ENCODE measurements around the gene BAZ1B. TPM values are rescaled to one million over a fixed set of nuclear protein-coding genes. Genes with fewer than 3 reads are reported as not detected.
"Not testable (repeated sequence)": the region's sequence is repeated elsewhere in the genome, so short reads cannot be mapped to it uniquely, and the experiment has no call there.

The BAZ1B gene
- total RNA-seq, 1 donor from 2014 or later: 21.5 TPM

DNA sequence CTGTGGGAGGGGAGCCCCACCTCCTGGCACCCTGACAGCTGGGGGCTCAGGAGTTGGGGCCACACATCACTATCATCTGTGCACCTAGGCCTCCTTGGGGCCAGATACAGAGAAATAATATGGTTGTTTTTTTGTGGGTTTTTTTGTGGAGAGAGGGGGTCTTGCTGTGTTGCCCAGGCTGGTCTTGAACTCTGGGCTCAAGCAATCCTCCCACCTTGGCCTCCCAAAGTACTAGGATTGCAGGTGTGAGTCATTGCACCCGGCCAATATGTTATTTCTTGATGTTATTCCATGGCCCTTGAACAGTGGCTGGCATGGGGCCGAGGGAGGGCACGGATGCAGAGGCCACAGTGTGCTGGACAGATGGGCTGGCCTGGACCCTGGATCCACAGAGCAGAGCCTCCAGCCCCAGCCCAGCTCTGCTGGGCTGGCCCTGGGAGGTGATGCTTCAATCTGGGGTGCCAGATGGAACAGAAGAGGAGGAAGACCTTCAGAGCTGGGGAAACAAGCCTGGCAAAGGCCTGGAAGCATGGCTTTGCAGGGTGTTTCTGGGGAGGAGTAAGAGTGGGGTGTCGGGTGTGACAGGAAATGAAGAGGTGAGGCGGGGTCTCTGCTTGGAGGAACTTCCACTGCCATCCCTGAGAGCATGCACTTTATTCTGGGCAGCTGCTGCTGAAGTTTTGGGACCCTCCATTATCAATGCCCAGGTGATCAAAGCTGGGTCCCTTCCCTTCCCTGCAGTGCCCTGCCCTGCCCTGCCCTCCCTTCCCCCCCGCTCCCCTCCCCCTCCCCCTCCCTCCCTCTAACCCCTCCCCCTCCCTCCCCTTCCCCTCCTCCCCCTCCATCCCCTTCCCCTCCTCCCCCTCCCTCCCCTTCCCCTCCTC is 92.2 kb downstream of the BAZ1B start:
- DNase-seq (ENCODE audit: low spot score): no peak

GRCh38 chr7:73429215-73429614 is 92.9 kb downstream of the BAZ1B start:
- DNase-seq (ENCODE audit: low spot score) (no peak), ATAC-seq (no peak)

More for the DNA sequence above, 92.2 kb downstream of the BAZ1B start:
- ATAC-seq: no peak

DNA sequence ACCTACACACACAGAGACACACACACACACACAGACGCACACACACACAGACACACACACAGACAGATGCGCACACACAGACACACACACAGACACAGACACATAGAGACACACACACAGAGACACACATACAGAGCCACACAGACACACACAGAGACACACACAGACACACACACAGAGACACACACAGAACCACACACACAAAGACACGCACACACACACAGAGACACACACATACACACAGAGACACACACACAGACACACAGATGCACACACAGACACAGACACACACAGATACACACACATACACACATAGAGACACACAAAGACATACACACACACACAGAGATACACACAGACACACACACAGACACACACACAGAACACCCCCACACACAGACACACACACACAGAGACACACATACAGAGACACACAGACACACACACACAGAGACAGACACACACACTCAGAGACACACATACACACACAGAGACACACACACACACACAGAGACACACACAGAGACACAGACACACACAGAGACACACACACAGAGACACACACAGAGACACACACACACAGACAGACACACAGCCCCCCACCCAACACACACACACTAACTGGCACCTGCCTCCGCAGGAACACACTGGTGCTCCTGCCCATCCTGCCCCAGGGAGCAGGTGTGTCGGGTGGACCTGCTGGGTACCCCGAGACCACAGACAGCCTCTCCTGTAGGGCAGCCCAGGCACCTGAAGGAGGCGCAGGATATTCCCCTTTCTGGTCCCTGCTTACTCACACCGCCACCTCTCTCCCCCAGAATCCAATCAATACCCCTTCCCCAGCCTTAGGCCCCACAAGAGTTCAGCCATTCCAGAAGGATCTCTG is 93.9 kb downstream of the BAZ1B start:
- DNase-seq (ENCODE audit: low spot score): no peak
- ATAC-seq: no peak

DNA sequence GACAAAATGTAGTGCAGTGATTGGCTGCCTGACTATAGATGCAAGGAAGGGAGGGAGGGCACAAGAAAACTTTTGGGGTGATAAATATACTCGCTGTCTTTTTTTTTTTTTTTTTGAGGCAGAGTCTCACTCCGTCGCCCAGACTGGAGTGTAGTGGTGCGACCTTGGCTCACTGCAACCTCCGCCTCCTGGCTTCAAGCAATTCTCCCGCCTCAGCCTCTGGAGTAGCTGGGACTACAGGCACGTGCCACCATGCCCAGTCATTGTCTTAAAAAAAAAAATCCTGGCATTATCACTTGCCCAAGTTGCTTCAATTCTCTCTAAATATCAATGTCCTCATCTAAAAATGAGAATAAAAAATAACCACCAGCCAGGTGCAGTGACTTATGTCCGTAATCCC is 96.1 kb downstream of the BAZ1B start:
- no peak for ATAC-seq
- no peak for DNase-seq (ENCODE audit: low spot score)

- no peak for ATAC-seq
- DNase-seq (ENCODE audit: low spot score): no peak
Observed at GRCh38 chr7:73425356-73425983, 96.6 kb downstream of the BAZ1B start.

DNA sequence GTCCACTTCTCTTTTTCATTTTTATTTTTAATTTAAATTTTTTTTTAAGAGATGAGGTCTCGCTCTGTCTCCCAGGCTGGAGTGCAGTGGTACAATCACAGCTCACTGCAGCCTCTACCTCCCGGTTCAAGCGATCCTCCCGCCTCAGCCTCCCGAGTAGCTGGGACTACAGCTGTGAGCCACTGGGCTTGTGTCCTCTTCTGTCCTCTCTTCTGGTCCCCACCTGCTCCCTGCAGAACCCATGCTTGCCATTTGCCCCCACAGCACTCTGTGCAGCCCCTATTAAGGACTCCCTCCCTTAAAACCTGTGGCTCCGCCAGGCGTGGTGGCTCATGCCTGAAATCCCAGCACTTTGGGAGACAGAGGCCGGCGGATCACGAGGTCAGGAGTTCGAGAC is 97.6 kb downstream of the BAZ1B start:
- DNase-seq (ENCODE audit: low spot score) (no peak), ATAC-seq (no peak)

DNA sequence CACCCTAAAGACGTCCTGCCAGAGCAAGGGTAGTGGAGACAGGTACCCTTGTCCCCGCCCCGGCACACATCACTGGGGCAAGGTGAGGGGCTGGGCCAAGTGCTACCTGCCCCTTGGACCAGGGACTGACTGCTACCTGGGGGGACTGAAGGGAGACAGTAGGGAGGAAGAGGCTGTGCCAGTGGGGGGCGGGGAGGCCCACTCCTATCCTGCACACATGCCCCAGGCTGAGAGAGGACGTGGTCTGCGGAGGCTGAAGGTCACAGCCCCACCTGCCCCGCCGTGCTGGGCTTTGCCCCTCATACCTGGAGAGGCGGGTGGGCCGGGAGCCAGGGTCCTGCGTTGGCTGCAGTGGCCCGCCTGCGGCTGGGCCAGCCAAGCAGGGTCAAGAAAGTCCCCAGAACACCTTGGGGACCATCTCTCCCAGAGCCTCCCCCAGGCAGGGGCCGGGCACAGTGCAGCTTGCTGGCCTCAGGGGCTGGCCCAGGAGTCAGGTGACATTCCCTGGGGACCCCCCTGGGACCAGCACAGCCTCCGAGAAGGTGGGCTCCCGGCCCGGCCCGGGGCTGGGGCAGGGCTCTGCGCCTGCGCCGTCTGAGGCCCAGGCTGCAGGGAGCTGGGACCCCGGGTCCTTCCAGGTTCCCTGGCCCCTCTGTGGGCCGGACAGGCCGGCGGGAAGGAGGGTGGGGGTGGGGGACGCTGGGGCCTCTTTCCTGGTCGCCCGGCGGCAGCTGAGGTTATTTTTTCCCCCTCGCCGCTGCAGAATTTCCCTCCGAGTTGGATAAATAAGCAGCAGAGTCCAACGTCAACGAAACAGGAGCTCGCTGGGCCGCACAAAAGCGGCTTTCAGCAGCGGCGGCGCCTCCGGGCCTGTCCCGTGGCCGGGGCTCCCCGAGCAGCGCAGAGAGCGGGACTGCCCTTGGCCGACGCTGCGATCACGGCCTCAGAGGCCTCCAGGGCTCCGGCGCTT is 98.3 kb downstream of the BAZ1B start:
- DNase-seq (ENCODE audit: low spot score) (no peak), ATAC-seq (peak; percentile 72)

- ATAC-seq: not testable (repeated sequence)
Observed at GRCh38 chr7:73420610-73421009, 101.5 kb downstream of the BAZ1B start.

GRCh38 chr7:73420016-73420415 is 102.1 kb downstream of the BAZ1B start:
- peak; percentile 44 for ATAC-seq
- DNase-seq (ENCODE audit: low spot score): not testable (repeated sequence)

More at GRCh38 chr7:73420610-73421009, 101.5 kb downstream of the BAZ1B start:
- not testable (repeated sequence) for DNase-seq (ENCODE audit: low spot score)

DNA sequence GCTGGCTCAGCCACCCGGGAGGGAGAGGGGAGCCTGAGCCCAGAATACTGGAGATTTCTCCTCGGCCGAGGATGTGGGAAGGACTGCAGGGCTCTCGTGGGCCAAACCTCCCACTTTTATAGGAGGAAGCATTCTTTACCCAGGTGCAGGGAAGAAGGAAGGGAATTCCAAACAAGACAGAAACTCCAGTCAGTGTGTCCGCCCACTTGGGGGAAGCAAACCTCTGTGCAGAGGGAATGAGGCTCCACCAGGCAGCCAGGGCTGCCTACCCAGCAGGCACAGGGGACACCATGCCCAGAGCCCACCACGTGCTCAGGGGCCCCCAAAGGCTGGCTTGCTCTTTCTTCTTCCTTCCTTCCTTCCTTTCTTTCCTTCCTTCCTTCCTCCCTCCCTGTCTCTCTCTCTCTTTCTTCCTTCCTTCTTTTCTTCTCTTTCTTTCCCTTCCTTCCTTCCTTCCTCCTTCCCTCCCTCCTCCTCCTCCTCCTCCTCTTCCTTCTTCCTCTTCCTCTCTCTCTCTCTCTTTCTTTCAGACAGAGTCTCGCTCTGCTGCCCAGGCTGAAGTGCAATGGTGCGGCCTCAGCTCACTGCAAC is 103.9 kb downstream of the BAZ1B start:
- no peak for ATAC-seq

DNA sequence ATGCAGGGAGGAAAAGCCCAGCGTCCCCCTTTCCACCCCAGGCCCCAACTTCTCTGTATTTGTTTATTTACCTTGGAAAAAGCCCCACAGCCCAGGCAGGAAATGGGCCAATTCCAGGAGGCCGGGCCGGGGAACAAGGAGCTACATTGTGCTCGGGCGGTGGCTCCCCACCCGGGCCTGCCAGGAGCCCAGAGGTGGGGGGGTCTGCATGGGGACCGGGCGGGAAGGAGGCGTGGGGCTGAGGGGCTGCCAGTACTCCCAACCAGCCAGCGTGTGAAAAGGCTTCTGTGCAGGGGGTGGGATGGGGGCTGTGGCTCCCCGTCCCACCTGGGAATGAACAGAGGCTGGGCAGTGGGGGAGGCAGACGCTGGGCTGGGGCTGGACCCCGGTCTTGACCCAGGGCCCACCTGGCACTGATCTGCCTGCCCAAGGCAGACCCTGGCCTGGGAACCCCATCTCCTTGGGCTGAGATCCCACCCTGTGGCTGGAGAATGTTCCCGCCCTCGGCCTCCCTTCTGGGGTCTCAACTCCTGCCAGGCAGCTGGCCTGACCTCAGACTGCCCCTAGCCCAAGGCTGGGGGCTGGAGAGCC is 111.5 kb downstream of the BAZ1B start:
- ATAC-seq: peak; percentile 39
- not testable (repeated sequence) for DNase-seq (ENCODE audit: low spot score)

More for the DNA sequence above, 103.9 kb downstream of the BAZ1B start:
- no peak for DNase-seq (ENCODE audit: low spot score)

DNA sequence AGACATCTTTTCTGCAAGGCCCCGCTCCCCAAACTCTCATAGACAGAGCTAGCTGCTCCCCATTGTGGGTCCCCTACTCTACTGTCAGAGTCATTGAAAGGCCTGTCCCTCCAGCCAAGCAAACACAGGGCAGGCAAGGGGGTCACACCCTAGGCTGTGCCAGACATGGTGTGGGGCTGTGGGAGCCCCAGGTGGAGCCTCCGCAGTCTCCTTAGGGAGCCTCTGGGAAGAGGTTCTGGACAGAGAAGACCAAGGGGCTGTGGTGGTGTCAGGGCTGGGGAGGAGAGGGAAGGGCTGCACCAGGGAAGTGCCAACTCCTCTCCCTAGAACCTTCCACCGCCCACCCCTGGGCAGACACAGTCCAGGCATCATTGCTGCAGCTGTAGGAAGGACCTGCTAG is 117.2 kb downstream of the BAZ1B start:
- ATAC-seq: peak; percentile 19
- not testable (repeated sequence) for DNase-seq (ENCODE audit: low spot score)

GRCh38 chr7:73399185-73400050 is 122.7 kb downstream of the BAZ1B start:
- ATAC-seq: peak; percentile 80

DNA sequence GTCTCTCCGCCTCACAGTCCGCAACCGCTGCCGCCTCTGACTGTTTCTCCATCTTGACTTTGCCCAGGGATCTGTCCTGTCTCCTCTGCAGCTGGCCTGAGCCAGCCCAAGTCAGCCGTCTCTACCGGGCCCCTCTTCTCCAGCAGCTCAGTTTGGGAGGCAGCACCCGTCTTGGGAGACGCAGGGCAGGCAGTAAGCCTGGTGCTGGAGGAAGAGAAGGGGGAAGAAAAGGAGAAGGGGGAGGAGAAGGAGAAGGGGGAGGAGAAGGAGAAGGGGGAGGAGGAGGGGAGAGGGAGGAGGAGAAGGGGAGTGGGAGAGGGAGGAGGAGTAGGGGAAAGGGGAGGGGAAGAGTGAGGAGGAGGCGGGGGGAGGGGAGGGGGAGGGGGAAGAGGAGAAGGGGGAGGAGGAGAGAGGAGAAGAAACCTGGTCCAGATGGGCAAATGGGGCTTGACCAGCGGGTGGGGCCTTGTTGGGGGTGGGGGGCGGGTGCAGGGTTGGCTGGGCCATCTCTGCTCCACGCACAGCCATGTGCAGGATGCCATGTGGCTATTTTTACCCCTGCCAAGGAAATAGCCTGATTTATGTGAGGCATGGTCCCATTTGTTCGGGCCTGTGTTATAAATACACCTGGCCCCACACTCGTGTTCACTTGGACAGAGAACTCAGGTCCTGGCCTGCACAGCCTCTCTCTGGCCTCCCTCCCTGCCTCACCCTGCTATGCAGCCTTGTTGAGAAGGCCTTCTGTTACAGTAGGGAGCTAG is 124.4 kb downstream of the BAZ1B start:
- ATAC-seq (no peak), DNase-seq (ENCODE audit: low spot score) (no peak)

More at GRCh38 chr7:73399185-73400050, 122.7 kb downstream of the BAZ1B start:
- DNase-seq (ENCODE audit: low spot score): peak; percentile 91

GRCh38 chr7:73395538-73396503 is 126.3 kb downstream of the BAZ1B start:
- DNase-seq (ENCODE audit: low spot score) (peak; percentile 80), ATAC-seq (peak; percentile 92)

DNA sequence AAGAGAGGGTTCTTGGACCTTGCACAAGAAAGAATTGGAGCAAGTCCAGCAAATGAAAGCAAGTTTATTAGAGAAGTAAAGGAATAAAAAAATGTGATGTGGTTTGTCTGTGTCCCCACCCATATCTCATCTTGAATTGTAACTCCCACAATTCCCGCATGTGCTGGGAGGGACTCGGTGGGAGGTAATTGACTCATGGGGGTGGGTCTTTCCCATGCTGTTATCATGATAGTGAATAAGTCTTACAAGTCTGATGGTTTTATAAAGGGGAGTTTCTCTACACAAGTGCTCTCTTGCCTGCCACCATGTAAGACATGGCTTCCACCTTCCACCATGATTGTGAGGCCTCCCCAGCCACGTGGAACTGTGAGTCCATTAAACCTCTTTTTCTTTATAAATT is 127.7 kb downstream of the BAZ1B start:
- no peak for ATAC-seq

More for the DNA sequence above, 127.7 kb downstream of the BAZ1B start:
- DNase-seq (ENCODE audit: low spot score): no peak
